22Rv1 (cell line): ENCODE data around the gene ABCB7.
"Not testable (repeated sequence)": the region's sequence is repeated elsewhere in the genome, so short reads cannot be mapped to it uniquely, and the experiment has no call there.

Experiments used
- H3K27ac ChIP-seq: fragments of 450-650 bp; 2 replicates; pipeline ENCODE4 v1.5.1; 2017
- ZFX ChIP-seq: fragments of 450-650 bp; IDR thresholded peaks from 2 replicates; pipeline ENCODE4 v1.6.1; 2017; ENCODE audit warnings: antibody characterized with exemption, borderline replicate concordance
- TF ChIP-seq, protein P1 (sequence below): fragments of 450-650 bp; IDR thresholded peaks from 2 replicates; pipeline ENCODE4 v1.5.1; 2017; ENCODE audit warnings: mild to moderate bottlenecking

ABCB7 gene

GRCh38 chrX:75045369-75045768 is 110.7 kb downstream of the ABCB7 start:
- no peak overlapping the region for H3K27ac ChIP-seq
- TF ChIP-seq, protein P1, sequence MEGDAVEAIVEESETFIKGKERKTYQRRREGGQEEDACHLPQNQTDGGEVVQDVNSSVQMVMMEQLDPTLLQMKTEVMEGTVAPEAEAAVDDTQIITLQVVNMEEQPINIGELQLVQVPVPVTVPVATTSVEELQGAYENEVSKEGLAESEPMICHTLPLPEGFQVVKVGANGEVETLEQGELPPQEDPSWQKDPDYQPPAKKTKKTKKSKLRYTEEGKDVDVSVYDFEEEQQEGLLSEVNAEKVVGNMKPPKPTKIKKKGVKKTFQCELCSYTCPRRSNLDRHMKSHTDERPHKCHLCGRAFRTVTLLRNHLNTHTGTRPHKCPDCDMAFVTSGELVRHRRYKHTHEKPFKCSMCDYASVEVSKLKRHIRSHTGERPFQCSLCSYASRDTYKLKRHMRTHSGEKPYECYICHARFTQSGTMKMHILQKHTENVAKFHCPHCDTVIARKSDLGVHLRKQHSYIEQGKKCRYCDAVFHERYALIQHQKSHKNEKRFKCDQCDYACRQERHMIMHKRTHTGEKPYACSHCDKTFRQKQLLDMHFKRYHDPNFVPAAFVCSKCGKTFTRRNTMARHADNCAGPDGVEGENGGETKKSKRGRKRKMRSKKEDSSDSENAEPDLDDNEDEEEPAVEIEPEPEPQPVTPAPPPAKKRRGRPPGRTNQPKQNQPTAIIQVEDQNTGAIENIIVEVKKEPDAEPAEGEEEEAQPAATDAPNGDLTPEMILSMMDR: no peak
- no peak for TF ChIP-seq ZFX

DNA sequence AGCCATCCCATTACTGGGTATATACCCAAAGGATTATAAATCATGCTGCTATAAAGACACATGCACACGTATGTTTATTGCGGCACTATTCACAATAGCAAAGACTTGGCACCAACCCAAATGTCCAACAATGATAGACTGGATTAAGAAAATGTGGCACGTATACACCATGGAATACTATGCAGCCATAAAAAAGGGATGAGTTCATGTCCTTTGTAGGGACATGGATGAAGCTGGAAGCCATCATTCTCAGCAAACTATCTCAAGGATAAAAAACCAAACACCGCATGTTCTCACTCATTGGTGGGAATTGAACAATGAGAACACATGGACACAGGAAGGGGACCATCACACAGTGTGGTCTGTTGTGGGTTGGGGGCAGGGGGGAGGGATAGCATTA is 111.9 kb downstream of the ABCB7 start:
- H3K27ac ChIP-seq: not testable (repeated sequence)

DNA sequence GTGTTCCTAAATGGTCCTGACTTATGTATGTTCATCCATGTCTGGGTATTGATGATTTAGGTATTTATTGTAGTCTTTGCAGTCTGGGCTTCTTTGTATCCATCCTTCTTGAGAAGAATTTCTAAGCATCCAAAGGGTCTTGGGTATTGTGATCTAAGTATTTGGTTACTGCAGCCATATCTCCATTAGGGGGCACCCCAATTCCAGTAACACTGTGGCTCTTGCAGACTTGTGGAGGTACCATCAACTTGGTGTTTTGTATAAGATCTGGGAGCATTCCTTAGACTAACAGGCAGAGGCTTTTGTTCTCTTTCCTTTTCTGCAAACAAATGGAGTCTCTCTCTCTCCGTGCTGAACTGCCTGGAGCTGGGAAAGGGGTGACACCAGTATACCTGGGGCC is 117.2 kb downstream of the ABCB7 start:
- no peak for TF ChIP-seq ZFX
- TF ChIP-seq, protein P1: no peak
- no peak overlapping the region for H3K27ac ChIP-seq
